CD4-positive, alpha-beta T cell (primary cell): ENCODE measurements around the gene EP400. TPM values are rescaled to one million over a fixed set of nuclear protein-coding genes. Genes with fewer than 3 reads are reported as not detected.

ENCODE experiments used
- ATAC-seq: fragments of 200-7000 bp; cut with Tn5 transposase; one replicate; pipeline ENCODE4 v1.10.0; 2022; ENCODE audit warnings: mild to moderate bottlenecking; ENCODE audit not compliant: poor library complexity
- CTCF ChIA-PET: fragments of 350-600 bp; sonication (Branson Sonifier 250); formaldehyde crosslinking; loops from one replicate; lab custom pipeline; 2021; ENCODE audit warnings: antibody characterized with exemption, inconsistent platforms; lab: Charles Lee
- POLR2A ChIA-PET: fragments of 350-600 bp; sonication (Branson Sonifier 250); formaldehyde crosslinking; loops from one replicate; lab custom pipeline; 2021; ENCODE audit warnings: antibody characterized with exemption, inconsistent platforms; lab: Charles Lee
- DNase-seq, 14 experiments: peaks; one replicate each; pipeline ENCODE4 v3.0.0-alpha.2; 2013 to 2020; ENCODE audit warnings: mixed read lengths in 2 of 14
- H3K27ac ChIP-seq, 2 donors: one replicate each; pipeline versions ENCODE4 v1.5.1 to v1.7.0; 2013; ENCODE audit warnings: low read length in 2 of 2, low read depth in 1 of 2, mild to moderate bottlenecking in 1 of 2
- H3K27me3 ChIP-seq, 2 experiments: 1 replicate in 1 of 2; 2 replicates in 1 of 2; pipeline versions ENCODE4 v1.6.1 to v1.7.0; 2013; ENCODE audit warnings: low read length in 2 of 2, control low read depth in 1 of 2, mild to moderate bottlenecking in 1 of 2, moderate library complexity in 1 of 2; ENCODE audit not compliant: insufficient read depth in 2 of 2, control insufficient read depth in 1 of 2
- H3K36me3 ChIP-seq: one replicate; pipeline ENCODE4 v1.6.1; 2013; ENCODE audit warnings: low read length, control low read depth; ENCODE audit not compliant: insufficient read depth
- H3K4me1 ChIP-seq: one replicate; pipeline ENCODE4 v1.6.1; 2013; ENCODE audit warnings: low read length, control low read depth; ENCODE audit not compliant: insufficient read depth
- H3K4me3 ChIP-seq: one replicate; pipeline ENCODE4 v1.5.1; 2013; ENCODE audit warnings: mild to moderate bottlenecking, low read length, moderate library complexity
- H3K9me3 ChIP-seq, 2 experiments: 1 replicate in 1 of 2; 2 replicates in 1 of 2; pipeline versions ENCODE4 v1.6.1 to v1.7.0; 2013; ENCODE audit warnings: low read length in 2 of 2, mild to moderate bottlenecking in 2 of 2, control low read depth in 1 of 2, moderate library complexity in 1 of 2; ENCODE audit not compliant: control insufficient read depth in 1 of 2, insufficient read depth in 1 of 2
- H3K27ac Mint-ChIP-seq: one replicate; pipeline ENCODE4 v1.8.0; 2020; ENCODE audit warnings: mixed read lengths
- H3K27me3 Mint-ChIP-seq: one replicate; pipeline ENCODE4 v1.8.0; 2021; ENCODE audit warnings: mixed read lengths
- H3K36me3 Mint-ChIP-seq: one replicate; pipeline ENCODE4 v1.8.0; 2021; ENCODE audit warnings: low read depth, mixed read lengths
- H3K4me1 Mint-ChIP-seq: one replicate; pipeline ENCODE4 v1.8.0; 2021; ENCODE audit warnings: low read depth, mixed read lengths
- H3K4me3 Mint-ChIP-seq: one replicate; pipeline ENCODE4 v1.8.0; 2020; ENCODE audit warnings: mild to moderate bottlenecking, mixed read lengths
- H3K9me3 Mint-ChIP-seq: one replicate; pipeline ENCODE4 v1.8.0; 2020; ENCODE audit warnings: mixed read lengths
- intact Hi-C, 2 experiments: fragments of 100-400 bp; cut with DNase I in 1 of 2; cut with micrococcal nuclease in 1 of 2; formaldehyde crosslinking; loops; one replicate each; pipeline versions ENCODE4 v1.15.1 to v1.9.0; 2023 to 2025; cut with DNase I, micrococcal nuclease
- total RNA-seq, 174 experiments: library from RNA in 2 of 174; stranded (reverse) in 2 of 174; gene quantifications; one replicate each; pipeline ENCODE4 v1.2.3 and lab custom pipeline; 2021 to 2026
- TF ChIP-seq, protein P1 (sequence below): fragments of 200-600 bp; IDR thresholded peaks from one replicate; pipeline ENCODE4 v1.8.0; 2022; ENCODE audit warnings: antibody characterized with exemption, mild to moderate bottlenecking

Gene EP400
- total RNA-seq, 2 experiments from 2014 or later: 56.4 to 56.5 TPM

DNA sequence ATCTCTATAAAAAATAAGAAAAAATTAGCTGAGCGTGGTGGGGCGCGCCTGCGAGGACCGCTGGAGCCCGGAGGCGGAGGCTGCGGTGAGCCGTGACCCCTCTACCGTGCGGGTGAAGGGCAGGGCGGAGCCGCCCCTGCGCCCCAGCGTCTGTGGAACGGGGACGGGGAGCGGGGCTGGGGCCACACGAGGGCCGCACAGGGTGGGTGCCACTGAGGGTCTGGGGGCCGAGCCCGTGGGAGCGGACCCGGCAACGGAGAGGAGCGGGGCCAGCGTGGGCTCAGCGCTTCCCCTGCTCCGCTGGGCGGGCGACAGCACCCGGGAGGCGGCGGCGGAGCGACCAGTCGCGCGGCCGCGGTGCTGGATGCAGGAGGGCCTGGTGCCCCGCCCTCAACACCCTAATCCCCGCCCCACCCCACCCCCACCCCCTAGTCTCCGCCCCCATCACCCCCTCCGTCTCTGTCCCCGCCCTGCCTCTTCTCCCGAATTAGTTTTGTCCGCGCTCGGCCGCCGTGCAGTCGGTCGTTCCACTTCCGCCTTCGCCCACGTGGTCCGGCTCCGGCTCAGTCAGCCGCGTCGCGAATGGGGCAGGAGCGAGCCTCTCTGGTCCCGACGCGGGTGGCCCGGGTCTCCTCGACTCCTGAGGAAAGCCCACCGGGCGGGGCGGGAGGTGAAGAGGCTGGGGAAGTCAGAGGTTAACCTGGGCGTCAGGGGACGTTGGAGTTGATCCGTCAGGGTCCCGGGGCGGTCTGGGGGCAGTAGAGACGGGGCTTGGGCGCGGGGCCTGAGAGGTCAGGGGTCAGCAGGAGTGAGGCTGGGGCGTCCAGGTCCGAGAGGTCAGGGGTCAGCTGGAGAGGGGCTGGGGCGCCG is 20.8 kb upstream of the EP400 start, which contains the start of gene PUS1:
PUS1 (plus strand) TSS at position 566 of the 870 bp plus-strand sequence. CDS start 447 bp downstream, outside the sequence.
- intact Hi-C loops: loop anchor here (1.0 to 2.0 kb wide), 3 partner anchors 20 to 34 kb away; partner anchors contain the start of genes EP400 (in 1 of the 2) and ULK1 (in 1 of the 2)
- H3K27me3 ChIP-seq: no peaks in the 10 kb centered on the region
- Mint-ChIP-seq H3K36me3 (peaks cover 30% of the 10 kb centered on the region), H3K4me1 (peaks cover 35% of the 10 kb centered on the region), H3K9me3 (no peaks in the 10 kb centered on the region), H3K27me3 (no peaks in the 10 kb centered on the region), H3K4me3 (peak within 1 kb of the TSS; percentile 97), H3K27ac (peak within 1 kb of the TSS; percentile 82)
- peak within 1 kb of the TSS; percentile 55 to 61 for H3K27ac ChIP-seq
- ATAC-seq (peak; percentile 84), DNase-seq (peak; percentile 87 to 97 (median 92))
- TF ChIP-seq, protein P1, sequence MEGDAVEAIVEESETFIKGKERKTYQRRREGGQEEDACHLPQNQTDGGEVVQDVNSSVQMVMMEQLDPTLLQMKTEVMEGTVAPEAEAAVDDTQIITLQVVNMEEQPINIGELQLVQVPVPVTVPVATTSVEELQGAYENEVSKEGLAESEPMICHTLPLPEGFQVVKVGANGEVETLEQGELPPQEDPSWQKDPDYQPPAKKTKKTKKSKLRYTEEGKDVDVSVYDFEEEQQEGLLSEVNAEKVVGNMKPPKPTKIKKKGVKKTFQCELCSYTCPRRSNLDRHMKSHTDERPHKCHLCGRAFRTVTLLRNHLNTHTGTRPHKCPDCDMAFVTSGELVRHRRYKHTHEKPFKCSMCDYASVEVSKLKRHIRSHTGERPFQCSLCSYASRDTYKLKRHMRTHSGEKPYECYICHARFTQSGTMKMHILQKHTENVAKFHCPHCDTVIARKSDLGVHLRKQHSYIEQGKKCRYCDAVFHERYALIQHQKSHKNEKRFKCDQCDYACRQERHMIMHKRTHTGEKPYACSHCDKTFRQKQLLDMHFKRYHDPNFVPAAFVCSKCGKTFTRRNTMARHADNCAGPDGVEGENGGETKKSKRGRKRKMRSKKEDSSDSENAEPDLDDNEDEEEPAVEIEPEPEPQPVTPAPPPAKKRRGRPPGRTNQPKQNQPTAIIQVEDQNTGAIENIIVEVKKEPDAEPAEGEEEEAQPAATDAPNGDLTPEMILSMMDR: no peak
- CTCF ChIA-PET: interaction anchor here (0.7 to 4.4 kb wide), 2 partner anchors 21 to 103 kb away, joined by 5 to 19 read pairs; partner anchors contain the start of gene EP400
- peak within 1 kb of the TSS; percentile 96 for H3K4me3 ChIP-seq
- H3K4me1 ChIP-seq: peaks cover 28% of the 10 kb centered on the region
- H3K9me3 ChIP-seq: no peaks in the 10 kb centered on the region
- POLR2A ChIA-PET: interaction anchor here (0.8 to 1.7 kb wide), 4 partner anchors 21 to 218 kb away, joined by 3 to 10 read pairs (median 6); partner anchors contain the start of genes EP400 and SFSWAP
- peaks cover 24% of the 10 kb centered on the region for H3K36me3 ChIP-seq

DNA sequence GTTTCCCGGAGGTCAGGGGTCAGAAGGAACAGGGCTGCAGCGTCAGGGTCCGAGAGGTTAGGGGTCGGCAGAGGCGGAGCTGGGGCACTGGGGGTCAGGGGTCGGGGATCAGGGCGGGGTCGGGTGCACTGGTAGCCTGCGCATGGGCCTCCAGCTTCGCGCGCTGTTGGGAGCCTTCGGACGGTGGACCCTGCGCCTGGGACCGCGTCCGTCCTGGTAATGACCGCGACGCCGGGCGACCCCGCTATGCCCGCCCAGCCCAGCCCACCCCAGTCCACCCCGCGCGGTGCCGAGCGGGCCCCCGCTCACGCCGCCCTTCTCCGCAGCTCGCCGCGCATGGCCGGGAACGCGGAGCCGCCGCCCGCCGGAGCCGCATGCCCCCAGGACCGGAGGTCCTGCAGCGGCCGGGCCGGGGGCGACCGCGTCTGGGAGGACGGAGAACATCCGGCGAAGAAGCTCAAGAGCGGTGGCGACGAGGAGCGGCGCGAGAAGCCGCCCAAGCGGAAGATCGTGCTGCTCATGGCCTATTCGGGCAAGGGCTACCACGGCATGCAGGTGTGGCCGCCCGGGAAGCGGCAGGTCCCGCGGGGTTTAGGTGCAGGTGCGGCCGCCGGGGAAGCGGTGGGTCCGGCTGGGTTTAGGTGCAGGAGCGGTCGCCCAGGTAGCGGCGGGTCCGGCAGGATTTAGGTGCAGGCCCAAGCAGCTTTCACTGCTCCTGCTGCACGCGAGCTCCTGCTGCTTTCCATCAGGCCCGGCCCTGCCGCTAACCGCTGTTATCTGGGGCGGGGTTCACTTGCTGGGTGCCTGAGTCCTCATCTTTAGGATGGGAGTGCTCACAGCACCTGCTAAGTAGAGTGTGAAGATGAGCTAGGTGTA is 19.9 kb upstream of the EP400 start:
- Histone ChIP-seq H3K4me3 (peak overlapping the region; percentile 96), H3K4me1 (peaks cover 28% of the 10 kb centered on the region), H3K9me3 (no peaks in the 10 kb centered on the region), H3K36me3 (peaks cover 32% of the 10 kb centered on the region), H3K27ac (peak overlapping the region; percentile 55 to 61), H3K27me3 (no peaks in the 10 kb centered on the region)
- Mint-ChIP-seq H3K4me3 (peak overlapping the region; percentile 97), H3K27me3 (no peaks in the 10 kb centered on the region), H3K4me1 (peaks cover 30% of the 10 kb centered on the region), H3K9me3 (no peaks in the 10 kb centered on the region), H3K36me3 (peaks cover 38% of the 10 kb centered on the region), H3K27ac (peak overlapping the region; percentile 82)
- intact Hi-C loops: loop anchor here (1.0 to 10.0 kb wide), 5 partner anchors 18 to 1055 kb away; partner anchors contain the start of genes EP400 (in 1 of the 2), RAN (in 1 of the 2) and ULK1 (in 1 of the 2)
- ChIA-PET POLR2A (interaction anchor here (0.5 to 1.7 kb wide), 4 partner anchors 9 to 219 kb away, joined by 3 to 8 read pairs (median 4); partner anchors contain the start of genes EP400 and SFSWAP), CTCF (interaction anchor here (4.4 kb wide), 1 partner anchor 20 kb away, joined by 19 read pairs; the partner anchor contains the start of gene EP400)
- TF ChIP-seq, protein P1: no peak
- peak; percentile 19 for ATAC-seq
- peak in 10 of 14 experiments; percentile 12 to 58 (median 22) for DNase-seq
